HG03066 (cell line): ENCODE measurements around the gene SALL4.
"Not testable (repeated sequence)": the region's sequence is repeated elsewhere in the genome, so short reads cannot be mapped to it uniquely, and the experiment has no call there.

ENCODE experiments used
- ATAC-seq: cut with Tn5 transposase; IDR thresholded peaks from one replicate; pipeline ENCODE4 v1.9.1; 2021; ENCODE audit warnings: low read depth; ENCODE audit not compliant: unreplicated experiment

SALL4 gene

GRCh38 chr20:51740308-51740707 is 62.0 kb downstream of the SALL4 start:
- ATAC-seq = not testable (repeated sequence)

GRCh38 chr20:51739722-51740249 is 62.5 kb downstream of the SALL4 start:
- ATAC-seq = no peak

GRCh38 chr20:51738877-51739447 is 63.4 kb downstream of the SALL4 start:
- no peak for ATAC-seq

GRCh38 chr20:51738261-51738660 is 64.1 kb downstream of the SALL4 start:
- not testable (repeated sequence) for ATAC-seq

GRCh38 chr20:51736947-51737346 is 65.4 kb downstream of the SALL4 start:
- ATAC-seq = no peak

- no peak for ATAC-seq
Measured at GRCh38 chr20:51735728-51736600, 66.4 kb downstream of the SALL4 start.

GRCh38 chr20:51734876-51735720 is 67.2 kb downstream of the SALL4 start:
- ATAC-seq = no peak

- no peak for ATAC-seq
Measured at GRCh38 chr20:51733070-51733469, 69.3 kb downstream of the SALL4 start.
